LNCAP (cell line): ENCODE results near the gene SKP2.

Experiments
- CTCF ChIP-seq: fragments of 450-650 bp; IDR thresholded peaks from 2 replicates; pipeline ENCODE4 v1.5.1; 2017; ENCODE audit warnings: mild to moderate bottlenecking

The SKP2 gene

DNA sequence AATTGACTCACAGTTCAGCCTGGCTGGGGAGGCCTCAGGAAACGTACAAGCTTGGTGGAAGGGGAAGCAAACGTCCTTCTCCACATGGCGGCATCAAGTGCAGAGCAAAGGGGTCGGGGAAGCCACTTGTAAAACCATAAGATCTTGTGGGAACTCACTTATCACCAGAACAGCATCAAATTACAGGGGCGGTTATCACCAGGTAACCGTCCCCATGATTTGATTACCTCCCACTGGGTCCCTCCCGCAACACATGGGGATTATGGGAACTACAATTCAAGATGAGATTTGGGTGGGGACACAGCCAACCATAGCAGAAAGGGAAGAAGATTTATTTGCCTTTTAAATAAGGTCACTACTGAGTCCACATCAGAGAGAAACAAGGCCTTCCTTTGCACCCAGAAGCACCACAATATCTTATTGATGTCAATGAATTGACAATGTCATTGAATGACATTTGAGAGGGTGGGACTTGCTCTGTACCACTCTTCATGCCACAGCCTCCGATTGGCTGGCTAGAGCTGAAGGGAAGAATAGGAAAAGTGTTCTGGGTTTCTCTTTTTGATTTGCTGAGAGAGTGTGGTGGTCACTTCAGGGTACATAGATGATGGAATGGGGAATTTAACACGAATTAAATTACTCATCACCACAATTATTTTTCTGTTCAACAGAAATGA is 11.0 kb downstream of the SKP2 start:
- TF ChIP-seq CTCF = no peak

DNA sequence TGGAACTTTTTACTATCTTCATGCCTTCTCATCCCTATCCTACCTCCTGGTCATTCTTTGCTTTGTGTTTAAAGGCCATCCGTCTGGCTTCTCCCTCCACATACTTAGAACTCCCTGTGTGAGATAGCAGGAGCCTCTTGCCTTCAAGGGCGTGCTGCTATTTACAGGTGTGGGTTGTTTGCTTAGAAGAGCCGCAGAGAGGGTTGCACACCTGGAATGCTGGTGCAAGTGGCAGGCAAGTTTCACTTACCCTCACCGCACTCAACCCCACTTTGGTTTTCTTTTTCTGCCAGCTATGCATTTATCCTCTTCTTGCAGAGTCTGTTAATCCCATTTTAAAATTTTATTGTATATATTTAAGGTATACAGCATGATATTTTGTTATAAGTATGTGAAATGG is 12.6 kb downstream of the SKP2 start:
- TF ChIP-seq CTCF = no peak

GRCh38 chr5:36168737-36169136 is 16.8 kb downstream of the SKP2 start:
- no peak for TF ChIP-seq CTCF

- no peak for TF ChIP-seq CTCF
Observed at GRCh38 chr5:36170832-36171424, 19.0 kb downstream of the SKP2 start.

DNA sequence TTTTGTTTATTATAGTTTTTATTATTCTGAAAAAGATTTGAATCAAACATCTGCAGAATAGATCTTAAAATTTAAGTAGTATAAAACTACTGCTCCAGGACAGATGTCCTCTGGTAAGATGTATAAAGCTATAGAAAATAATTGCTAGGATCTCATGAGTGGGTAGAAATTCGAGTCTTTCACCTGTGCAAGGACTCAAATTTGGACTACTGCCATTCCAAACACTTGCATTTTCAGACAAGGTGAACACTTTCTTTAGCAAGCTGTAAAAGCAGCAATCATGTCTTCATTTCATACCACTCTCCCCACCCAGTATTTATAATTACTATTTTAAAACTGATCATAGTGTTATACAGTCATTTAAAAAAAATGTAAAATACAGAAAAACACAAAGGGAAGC is 20.7 kb downstream of the SKP2 start:
- TF ChIP-seq CTCF = no peak

GRCh38 chr5:36173426-36173825 is 21.5 kb downstream of the SKP2 start:
- no peak for TF ChIP-seq CTCF

GRCh38 chr5:36174119-36174518 is 22.2 kb downstream of the SKP2 start:
- no peak for TF ChIP-seq CTCF
